PFSK-1 (cell line): Measurements from ENCODE around the gene SUPT3H.

Source experiments
- FOXP2 ChIP-seq: optimal IDR thresholded peaks from 2 replicates; pipeline ENCODE3; 2011; ENCODE audit warnings: borderline replicate concordance, control low read depth, inconsistent platforms; ENCODE audit not compliant: insufficient read depth; ENCODE audit errors: extremely low read length, extremely low read depth
- POLR2AphosphoS5 ChIP-seq: IDR thresholded peaks from 2 replicates; pipeline ENCODE4 v1.6.1; 2012; ENCODE audit warnings: low read depth, mild to moderate bottlenecking, control low read depth, low read length, moderate library complexity
- SIN3A ChIP-seq: IDR thresholded peaks from 2 replicates; pipeline ENCODE4 v1.6.1; 2012; ENCODE audit warnings: mild to moderate bottlenecking, low read length, moderate library complexity, borderline replicate concordance; ENCODE audit not compliant: insufficient read depth
- TAF1 ChIP-seq: IDR thresholded peaks from 2 replicates; pipeline ENCODE4 v1.6.1; 2012; ENCODE audit warnings: low read length, control low read depth, borderline replicate concordance; ENCODE audit not compliant: insufficient read depth
- TF ChIP-seq, protein P1 (sequence below), 2 experiments: IDR thresholded peaks; 2 replicates each; pipeline versions ENCODE4 v1.6.1 to v1.8.0; 2011 to 2012; ENCODE audit warnings: low read depth in 2 of 2, low read length in 2 of 2, control low read depth in 1 of 2, inconsistent platforms in 1 of 2, mild to moderate bottlenecking in 1 of 2, moderate library complexity in 1 of 2; ENCODE audit not compliant: insufficient read depth in 1 of 2

Gene SUPT3H

DNA sequence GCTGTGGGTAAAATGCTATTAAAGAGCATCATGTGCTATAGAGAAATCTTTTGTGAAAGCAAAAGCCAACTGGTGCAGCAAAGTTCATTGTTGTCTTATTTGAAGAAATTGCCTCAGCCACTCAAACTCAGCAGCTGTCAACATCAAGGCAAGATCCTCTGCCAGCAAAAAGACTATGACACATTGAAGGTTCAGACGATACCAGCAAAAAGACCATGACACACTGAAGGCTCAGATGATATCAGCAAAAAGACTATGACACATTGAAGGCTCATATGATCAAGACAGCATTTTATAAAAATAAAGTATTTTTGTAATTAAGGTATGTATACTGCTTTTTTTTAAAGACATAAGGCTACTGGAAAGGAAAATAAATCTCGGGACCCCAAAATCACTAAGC lies 168.0 kb downstream of the SUPT3H start:
- TF ChIP-seq TAF1 (no peak), POLR2AphosphoS5 (no peak), SIN3A (no peak), FOXP2 (no peak)
- TF ChIP-seq, protein P1, sequence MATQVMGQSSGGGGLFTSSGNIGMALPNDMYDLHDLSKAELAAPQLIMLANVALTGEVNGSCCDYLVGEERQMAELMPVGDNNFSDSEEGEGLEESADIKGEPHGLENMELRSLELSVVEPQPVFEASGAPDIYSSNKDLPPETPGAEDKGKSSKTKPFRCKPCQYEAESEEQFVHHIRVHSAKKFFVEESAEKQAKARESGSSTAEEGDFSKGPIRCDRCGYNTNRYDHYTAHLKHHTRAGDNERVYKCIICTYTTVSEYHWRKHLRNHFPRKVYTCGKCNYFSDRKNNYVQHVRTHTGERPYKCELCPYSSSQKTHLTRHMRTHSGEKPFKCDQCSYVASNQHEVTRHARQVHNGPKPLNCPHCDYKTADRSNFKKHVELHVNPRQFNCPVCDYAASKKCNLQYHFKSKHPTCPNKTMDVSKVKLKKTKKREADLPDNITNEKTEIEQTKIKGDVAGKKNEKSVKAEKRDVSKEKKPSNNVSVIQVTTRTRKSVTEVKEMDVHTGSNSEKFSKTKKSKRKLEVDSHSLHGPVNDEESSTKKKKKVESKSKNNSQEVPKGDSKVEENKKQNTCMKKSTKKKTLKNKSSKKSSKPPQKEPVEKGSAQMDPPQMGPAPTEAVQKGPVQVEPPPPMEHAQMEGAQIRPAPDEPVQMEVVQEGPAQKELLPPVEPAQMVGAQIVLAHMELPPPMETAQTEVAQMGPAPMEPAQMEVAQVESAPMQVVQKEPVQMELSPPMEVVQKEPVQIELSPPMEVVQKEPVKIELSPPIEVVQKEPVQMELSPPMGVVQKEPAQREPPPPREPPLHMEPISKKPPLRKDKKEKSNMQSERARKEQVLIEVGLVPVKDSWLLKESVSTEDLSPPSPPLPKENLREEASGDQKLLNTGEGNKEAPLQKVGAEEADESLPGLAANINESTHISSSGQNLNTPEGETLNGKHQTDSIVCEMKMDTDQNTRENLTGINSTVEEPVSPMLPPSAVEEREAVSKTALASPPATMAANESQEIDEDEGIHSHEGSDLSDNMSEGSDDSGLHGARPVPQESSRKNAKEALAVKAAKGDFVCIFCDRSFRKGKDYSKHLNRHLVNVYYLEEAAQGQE (IDR thresholded peaks at IDR 0.05; ENCODE audit: insufficient read depth in 1 of 2, low read depth in 2 of 2, low read length in 2 of 2): no peak

DNA sequence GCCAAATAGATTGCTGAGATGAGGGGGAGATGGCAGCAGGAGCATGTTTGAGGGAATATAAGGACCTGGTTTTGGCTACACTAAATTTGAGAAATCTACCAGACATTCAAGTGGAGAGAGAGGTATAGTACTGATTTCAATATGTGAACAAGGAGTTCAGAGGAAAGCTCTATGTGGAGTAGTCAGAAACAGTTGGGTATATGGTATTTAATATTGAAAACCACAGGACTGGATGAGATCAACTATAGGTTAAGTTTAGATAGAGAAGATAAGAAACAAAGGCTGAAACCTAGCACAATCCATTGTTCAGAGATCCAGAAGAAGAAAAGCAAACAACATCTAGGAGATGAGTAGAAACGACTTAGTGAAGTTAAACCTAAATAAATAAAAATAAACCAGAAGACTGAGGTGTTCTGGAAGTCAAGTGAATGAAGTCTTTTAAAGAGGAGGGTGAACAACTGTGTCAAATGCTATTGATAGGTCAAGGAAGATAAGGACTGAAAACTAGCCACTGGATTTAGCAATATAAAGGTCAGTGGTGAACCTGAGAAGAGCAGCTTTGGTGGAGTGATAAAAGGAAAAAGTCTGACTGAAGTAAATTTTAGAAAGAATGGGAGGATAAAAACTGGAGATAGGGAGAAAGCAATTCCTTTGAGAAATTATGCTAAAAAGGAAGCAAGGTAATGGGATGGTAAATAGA lies 170.8 kb downstream of the SUPT3H start:
- TF ChIP-seq TAF1 (no peak), FOXP2 (no peak), SIN3A (no peak), POLR2AphosphoS5 (no peak)
- TF ChIP-seq, protein P1 (IDR thresholded peaks at IDR 0.05; ENCODE audit: insufficient read depth in 1 of 2, low read depth in 2 of 2, low read length in 2 of 2): no peak

DNA sequence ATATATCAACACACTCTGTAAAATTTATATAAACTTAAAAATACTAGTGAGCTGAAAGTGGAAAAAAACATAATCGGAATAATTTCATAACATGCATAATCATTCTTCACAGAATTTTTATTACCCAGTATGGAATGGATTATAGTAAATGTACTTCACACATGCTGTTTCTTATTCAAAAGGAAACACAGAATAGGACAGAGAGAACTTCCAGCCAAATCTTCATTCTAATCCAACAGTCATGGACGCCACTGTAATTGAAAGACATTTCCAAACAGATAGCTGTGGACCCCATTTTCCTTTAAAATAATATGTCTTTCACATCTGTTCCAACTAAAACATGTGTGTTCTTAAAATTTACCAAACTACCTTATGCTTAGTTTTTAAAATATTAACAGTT lies 176.2 kb downstream of the SUPT3H start:
- TF ChIP-seq SIN3A (no peak), TAF1 (no peak), FOXP2 (no peak), POLR2AphosphoS5 (no peak)
- TF ChIP-seq, protein P1 (IDR thresholded peaks at IDR 0.05; ENCODE audit: insufficient read depth in 1 of 2, low read depth in 2 of 2, low read length in 2 of 2): no peak

DNA sequence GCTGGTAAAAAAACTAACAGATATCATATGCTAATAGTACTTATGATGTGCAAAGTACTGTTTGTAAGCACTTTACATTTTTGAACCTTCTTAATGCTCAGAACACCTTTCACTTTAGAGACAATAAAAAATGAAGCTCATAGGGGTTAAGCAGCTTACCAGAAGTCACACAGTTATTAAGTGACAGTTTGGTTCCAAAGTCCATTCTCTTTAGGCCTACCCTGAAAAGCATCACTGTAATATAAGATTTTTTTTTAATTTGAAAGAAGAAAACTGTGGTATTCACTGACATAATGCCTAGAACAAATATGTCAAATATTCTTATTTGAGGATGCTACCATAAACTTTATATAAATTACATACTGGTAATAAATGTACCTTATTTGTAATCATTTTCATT lies 177.2 kb downstream of the SUPT3H start:
- TF ChIP-seq TAF1: no peak
- TF ChIP-seq, protein P1 (IDR thresholded peaks at IDR 0.05; ENCODE audit: insufficient read depth in 1 of 2, low read depth in 2 of 2, low read length in 2 of 2): no peak
- no peak for TF ChIP-seq SIN3A
- no peak for TF ChIP-seq POLR2AphosphoS5
- TF ChIP-seq FOXP2: no peak
